Measurements from ENCODE around the gene MYO1C.

GRCh38 chr17:1484060-1484535 lies 8.4 kb downstream of the MYO1C start:
- TF ChIP-seq FOSL1 (IDR thresholded peaks at IDR 0.05; ENCODE audit: insufficient read depth, low read depth, low read length) (no peak), TBP (IDR thresholded peaks at IDR 0.05; ENCODE audit: low read depth, low read length) (no peak), JUND (IDR thresholded peaks at IDR 0.05; ENCODE audit: low read length) (no peak), EGR1 (IDR thresholded peaks at IDR 0.05; ENCODE audit: borderline replicate concordance, low read depth, low read length) (no peak), EP300 (IDR thresholded peaks at IDR 0.05; ENCODE audit: borderline replicate concordance in 1 of 2, low read depth in 2 of 2, low read length in 2 of 2) (no peak), MAFK (IDR thresholded peaks at IDR 0.05; ENCODE audit: low read depth, low read length) (no peak)
